CD14-positive monocyte (primary cell): ENCODE results near the gene TRABD2A. TPM values are rescaled to one million over a fixed set of nuclear protein-coding genes. Genes with fewer than 3 reads are reported as not detected.

ENCODE experiments used
- DNase-seq, 3 donors: peaks; one replicate each; pipeline ENCODE4 v3.0.0-alpha.2; 2011 to 2022
- H2AFZ ChIP-seq: 2 replicates; pipeline ENCODE4 v1.6.0; 2012; ENCODE audit warnings: mild to moderate bottlenecking, low read depth, low read length, inconsistent platforms; ENCODE audit not compliant: insufficient read depth, poor library complexity, severe bottlenecking
- H3K27ac ChIP-seq, 2 donors: 1 replicate in 1 of 2; 2 replicates in 1 of 2; pipeline ENCODE4 v1.5.1; 2012 to 2013; ENCODE audit warnings: low read length in 2 of 2, control low read depth in 1 of 2, inconsistent platforms in 1 of 2, low read depth in 1 of 2, mild to moderate bottlenecking in 1 of 2
- H3K27me3 ChIP-seq, 2 donors: one replicate each; pipeline versions ENCODE4 v1.6.0 to v1.6.1; 2011 to 2013; ENCODE audit warnings: low read length in 2 of 2; ENCODE audit not compliant: control insufficient read depth in 2 of 2, insufficient read depth in 2 of 2
- H3K36me3 ChIP-seq, 2 donors: replicated peaks in 1 of 2; 1 replicate in 1 of 2; 2 replicates in 1 of 2; pipeline versions ENCODE4 v1.5.1 to v1.6.1; 2012 to 2013; ENCODE audit warnings: low read length in 2 of 2, control low read depth in 1 of 2, inconsistent platforms in 1 of 2, mild to moderate bottlenecking in 1 of 2; ENCODE audit not compliant: insufficient read depth in 2 of 2, control insufficient read depth in 1 of 2
- H3K4me1 ChIP-seq, 2 donors: 1 replicate in 1 of 2; 2 replicates in 1 of 2; pipeline versions ENCODE4 v1.5.1 to v1.6.1; 2012 to 2013; ENCODE audit warnings: low read length in 2 of 2, control low read depth in 1 of 2, inconsistent platforms in 1 of 2, mild to moderate bottlenecking in 1 of 2, moderate library complexity in 1 of 2; ENCODE audit not compliant: insufficient read depth in 2 of 2, control insufficient read depth in 1 of 2
- H3K4me2 ChIP-seq: replicated peaks from 2 replicates; pipeline ENCODE3; 2012; ENCODE audit warnings: low read length, moderate library complexity, mild to moderate bottlenecking; ENCODE audit not compliant: poor library complexity, severe bottlenecking; ENCODE audit errors: extremely low read depth
- H3K4me3 ChIP-seq, 3 experiments: fragments of 200-600 bp in 1 of 3; sonication (generic) in 1 of 3; replicated peaks in 1 of 3; 1 replicate in 2 of 3; 2 replicates in 1 of 3; pipeline ENCODE4 v1.5.1; 2011 to 2013; ENCODE audit warnings: low read length in 3 of 3, mild to moderate bottlenecking in 3 of 3, control low read depth in 2 of 3, low read depth in 2 of 3, inconsistent platforms in 1 of 3, moderate library complexity in 1 of 3
- H3K79me2 ChIP-seq: 2 replicates; pipeline ENCODE4 v1.6.0; 2012; ENCODE audit warnings: mild to moderate bottlenecking, control low read depth, inconsistent platforms, low read length, moderate library complexity; ENCODE audit not compliant: insufficient read depth
- H3K9ac ChIP-seq: 2 replicates; pipeline ENCODE4 v1.6.0; 2017; ENCODE audit warnings: low read length, mild to moderate bottlenecking; ENCODE audit not compliant: insufficient read depth, poor library complexity, severe bottlenecking
- H3K9me3 ChIP-seq, 2 donors: replicated peaks in 1 of 2; 1 replicate in 1 of 2; 2 replicates in 1 of 2; pipeline versions ENCODE4 v1.5.1 to v1.6.1; 2012 to 2013; ENCODE audit warnings: low read length in 2 of 2, control low read depth in 1 of 2; ENCODE audit not compliant: control insufficient read depth in 1 of 2, insufficient read depth in 1 of 2
- H4K20me1 ChIP-seq: 2 replicates; pipeline ENCODE4 v1.6.0; 2012; ENCODE audit warnings: mild to moderate bottlenecking, low read length, control low read depth, moderate library complexity; ENCODE audit not compliant: insufficient read depth
- H3K27ac Mint-ChIP-seq, 7 donors: one replicate each; pipeline ENCODE4 v1.8.0; 2020; ENCODE audit warnings: mild to moderate bottlenecking in 7 of 7, mixed read lengths in 7 of 7, moderate library complexity in 6 of 7, inconsistent platforms in 2 of 7
- H3K27me3 Mint-ChIP-seq, 3 donors: one replicate each; pipeline ENCODE4 v1.8.0; 2021 to 2022; ENCODE audit warnings: low read depth in 3 of 3, mild to moderate bottlenecking in 3 of 3, mixed read lengths in 3 of 3, moderate library complexity in 3 of 3, inconsistent platforms in 1 of 3
- H3K36me3 Mint-ChIP-seq, 2 donors: one replicate each; pipeline ENCODE4 v1.8.0; 2020; ENCODE audit warnings: mixed read lengths in 2 of 2, inconsistent platforms in 1 of 2, mild to moderate bottlenecking in 1 of 2
- H3K4me1 Mint-ChIP-seq: one replicate; pipeline ENCODE4 v1.8.0; 2020; ENCODE audit warnings: mild to moderate bottlenecking, mixed read lengths
- H3K4me3 Mint-ChIP-seq, 2 donors: one replicate each; pipeline ENCODE4 v1.8.0; 2020; ENCODE audit warnings: mild to moderate bottlenecking in 2 of 2, mixed read lengths in 2 of 2, moderate library complexity in 1 of 2
- H3K9me3 Mint-ChIP-seq, 7 donors: one replicate each; pipeline ENCODE4 v1.8.0; 2020 to 2022; ENCODE audit warnings: mixed read lengths in 7 of 7, mild to moderate bottlenecking in 6 of 7, moderate library complexity in 6 of 7, inconsistent platforms in 2 of 7
- CTCF ChIP-seq: fragments of 200-600 bp; IDR thresholded peaks from one replicate; pipeline ENCODE4 v1.8.0; 2022; ENCODE audit warnings: antibody characterized with exemption, mild to moderate bottlenecking
- WGBS: methylation state at CpG from one replicate; pipeline ENCODE4 v1.1.5; 2013; ENCODE audit warnings: missing lambda C conversion rate; ENCODE audit not compliant: insufficient coverage; 5-methylcytosine and 5-hydroxymethylcytosine counted together
- intact Hi-C, 2 donors: fragments of 100-400 bp; cut with micrococcal nuclease; formaldehyde crosslinking; loops; one replicate each; pipeline versions ENCODE4 v1.15.0 to v1.15.1; 2023
- polyA plus RNA-seq, 3 donors: library from polyadenylated mRNA; depleted of rRNA in 1 of 3; unstranded in 2 of 3; stranded (reverse) in 1 of 3; fragments of 300-500 nt in 2 of 3; fragments of >200 nt in 1 of 3; fragmentation: Illumina TruSeq in 2 of 3; gene quantifications; 1 replicate in 2 of 3; 2 replicates in 1 of 3; pipeline ENCODE4 v1.2.3, GENCODE V29; 2012 to 2021

The TRABD2A gene
- polyA plus RNA-seq, 3 donors: 0.53 to 0.95 (median 0.79) TPM

GRCh38 chr2:84875213-84875560 is 5.7 kb downstream of the TRABD2A start:
- H3K9ac ChIP-seq: no peak overlapping the region
- intact Hi-C loops: no loop called here
- Mint-ChIP-seq H3K9me3 (peaks cover 0 to 4% (median 2%) of the 10 kb centered on the region in 7 donors), H3K4me1 (peaks cover 9% of the 10 kb centered on the region), H3K4me3 (no peak overlapping the region), H3K36me3 (peaks cover 3 to 5% of the 10 kb centered on the region in 2 donors), H3K27me3 (peaks cover 22 to 36% (median 29%) of the 10 kb centered on the region in 3 donors), H3K27ac (no peak overlapping the region)
- DNase-seq: no peak
- H3K9me3 ChIP-seq: no peaks in the 10 kb centered on the region
- H4K20me1 ChIP-seq: no peaks in the 10 kb centered on the region
- no peak overlapping the region for H3K4me2 ChIP-seq
- no peak overlapping the region for H2AFZ ChIP-seq
- peaks cover 3 to 4% of the 10 kb centered on the region in 2 donors for H3K4me1 ChIP-seq
- H3K27me3 ChIP-seq: peaks cover 11 to 18% of the 10 kb centered on the region in 2 donors
- no peaks in the 10 kb centered on the region for H3K79me2 ChIP-seq
- H3K4me3 ChIP-seq: no peak overlapping the region
- no peaks in the 10 kb centered on the region for H3K36me3 ChIP-seq
- no peak overlapping the region for H3K27ac ChIP-seq
- WGBS: 92% methylated on average over 4 of the region's 4 CpGs
- no peak for TF ChIP-seq CTCF

- no peak overlapping the region for H3K27ac ChIP-seq
- H3K36me3 ChIP-seq: no peaks in the 10 kb centered on the region
- 85% methylated on average over 7 of the region's 7 CpGs for WGBS
- Mint-ChIP-seq H3K9me3 (peaks cover 0 to 3% (median 0%) of the 10 kb centered on the region in 7 donors), H3K36me3 (peaks cover 0 to 2% of the 10 kb centered on the region in 2 donors), H3K4me1 (peaks cover 4% of the 10 kb centered on the region), H3K4me3 (no peak overlapping the region), H3K27ac (peak overlapping the region in 1 of 7 donors; percentile 60), H3K27me3 (peaks cover 16 to 30% (median 23%) of the 10 kb centered on the region in 3 donors)
- H4K20me1 ChIP-seq: no peaks in the 10 kb centered on the region
- no peak overlapping the region for H3K4me3 ChIP-seq
- peaks cover 8 to 14% of the 10 kb centered on the region in 2 donors for H3K27me3 ChIP-seq
- H3K9me3 ChIP-seq: no peaks in the 10 kb centered on the region
- H3K4me2 ChIP-seq: no peak overlapping the region
- H3K9ac ChIP-seq: no peak overlapping the region
- no peaks in the 10 kb centered on the region for H3K4me1 ChIP-seq
- no peaks in the 10 kb centered on the region for H3K79me2 ChIP-seq
- peak in 1 of 3 donors; percentile 43 for DNase-seq
- intact Hi-C loops: no loop called here
- no peak for TF ChIP-seq CTCF
- no peak overlapping the region for H2AFZ ChIP-seq
Measured at GRCh38 chr2:84874381-84875212, 6.3 kb downstream of the TRABD2A start.
